ENCODE data around the gene SYNE1. TPM values are rescaled to one million over a fixed set of nuclear protein-coding genes. Genes with fewer than 3 reads are reported as not detected.

SYNE1 gene
- total and polyA plus RNA-seq, 2 of the 8 experiments (the other 6 are each of a cell fraction or from before 2014, with no cell fraction given), result 2.8 to 5.5 TPM

- H3K79me2 ChIP-seq (ENCODE audit: control insufficient read depth in 1 of 2, insufficient read depth in 2 of 2, low read length in 2 of 2), result no peaks in the 10 kb centered on the region
- H2BK20ac ChIP-seq (ENCODE audit: low read length), result no peak overlapping the region
- no peak overlapping the region for H3K23ac ChIP-seq (ENCODE audit: insufficient read length)
- H3K4me2 ChIP-seq (ENCODE audit: insufficient read depth in 1 of 2, low read depth in 2 of 2, low read length in 2 of 2), result no peak overlapping the region
- H3K23me2 ChIP-seq (ENCODE audit: low read depth, low read length), result no peaks in the 10 kb centered on the region
- no peak overlapping the region for H4K8ac ChIP-seq (ENCODE audit: extremely low read depth, insufficient read depth, low read length)
- no peaks in the 10 kb centered on the region for H4K20me1 ChIP-seq (replicated peaks in 1 of 2; ENCODE audit: control insufficient read depth in 1 of 2, insufficient read depth in 2 of 2, low read length in 2 of 2)
- FAIRE-seq, result no peak
- H3K27me3 ChIP-seq (replicated peaks in 1 of 4; ENCODE audit: control insufficient read depth in 3 of 4, extremely low read depth in 1 of 4, insufficient read depth in 3 of 4, low read length in 3 of 4), result no peaks in the 10 kb centered on the region
- H4K5ac ChIP-seq (ENCODE audit: insufficient read length, low read depth, low read length), result no peak overlapping the region
- no peak overlapping the region for H2BK120ac ChIP-seq (replicated peaks; ENCODE audit: low read depth, low read length)
- H3K36me3 ChIP-seq (ENCODE audit: control insufficient read depth in 2 of 4, insufficient read depth in 4 of 4, low read length in 3 of 4), result no peaks in the 10 kb centered on the region
- H3K4ac ChIP-seq (replicated peaks; ENCODE audit: insufficient read length, low read depth, low read length), result no peak overlapping the region
- no peak overlapping the region for H2BK12ac ChIP-seq (ENCODE audit: low read depth, low read length)
- no peak overlapping the region for H3K18ac ChIP-seq (ENCODE audit: extremely low read depth, low read length)
- H3K9ac ChIP-seq (replicated peaks in 1 of 4; ENCODE audit: extremely low read depth in 1 of 4, low read depth in 3 of 4, low read length in 3 of 4), result no peak overlapping the region
- no peak overlapping the region for H3K56ac ChIP-seq (replicated peaks; ENCODE audit: insufficient read length, low read depth, low read length)
- no peak overlapping the region for H2BK15ac ChIP-seq (ENCODE audit: low read length)
- H3K9me3 ChIP-seq (ENCODE audit: insufficient read depth in 2 of 2, low read depth in 1 of 2, low read length in 1 of 2), result no peaks in the 10 kb centered on the region
- H3K14ac ChIP-seq (ENCODE audit: insufficient read length), result no peak overlapping the region
- 97% methylated on average over 3 of the region's 3 CpGs; no CpG with 5 or more reads in 1 of the 2 experiments for WGBS, 2 experiments (ENCODE audit: extremely low coverage in 1 of 2, insufficient coverage in 1 of 2, insufficient read length in 1 of 2, insufficient replicate concordance in 2 of 2, low coverage in 1 of 2, low lambda C conversion rate in 2 of 2, missing lambda C conversion rate in 1 of 2)
- no peak overlapping the region for H3K4me3 ChIP-seq (ENCODE audit: extremely low read depth in 1 of 4, insufficient read depth in 2 of 4, low read depth in 3 of 4, low read length in 4 of 4)
- CTCF ChIA-PET (ENCODE audit: partially characterized antibody), result interaction anchor here (1.3 to 1.6 kb wide), 2 partner anchors 10 to 283 kb away, joined by 3 read pairs; no protein-coding TSS in a partner anchor
- H3K27ac ChIP-seq (ENCODE audit: low read depth, low read length), result no peak overlapping the region
- no peak overlapping the region for H2AK5ac ChIP-seq (ENCODE audit: low read depth, low read length)
- no peak overlapping the region for H2BK5ac ChIP-seq (ENCODE audit: low read depth, low read length)
- no peak overlapping the region for H2AFZ ChIP-seq (ENCODE audit: low read length)
- POLR2A ChIA-PET (ENCODE audit: partially characterized antibody), result no interaction called here
- H3K79me1 ChIP-seq (ENCODE audit: low read depth, low read length), result no peaks in the 10 kb centered on the region
- H3K4me1 ChIP-seq (replicated peaks in 1 of 4; ENCODE audit: control insufficient read depth in 3 of 4, insufficient read depth in 4 of 4, low read length in 3 of 4), result no peaks in the 10 kb centered on the region
- DNase-seq (ENCODE audit: low read depth in 1 of 2, low spot score in 2 of 2), result no peak
- H4K91ac ChIP-seq (replicated peaks; ENCODE audit: insufficient read length, low read length), result no peak overlapping the region
- TF ChIP-seq ASH2L (IDR thresholded peaks at IDR 0.05; ENCODE audit: low read length) (no peak), EZH2 (IDR thresholded peaks at IDR 0.05; ENCODE audit: low read depth, low read length, severe bottlenecking) (no peak), GABPA (IDR thresholded peaks at IDR 0.05; ENCODE audit: borderline replicate concordance, insufficient read depth, low read length) (no peak), JUN (IDR thresholded peaks at IDR 0.05; ENCODE audit: low read depth, low read length) (no peak)
These were observed 518.9 kb downstream of the SYNE1 start for GRCh38 chr6:152118224-152118623.

All from H1 (cell line).